Medulla oblongata (tissue), 1 donor: ENCODE measurements around the gene CAAP1.
"Not testable (repeated sequence)": the region's sequence is repeated elsewhere in the genome, so short reads cannot be mapped to it uniquely, and the experiment has no call there.

ENCODE experiments used
- DNase-seq: peaks from one replicate; pipeline ENCODE4 v3.0.0-alpha.2; 2015; ENCODE audit errors: extremely low spot score

Gene CAAP1

GRCh38 chr9:26892251-26893029 lies at the start of gene CAAP1:
CAAP1 (minus strand) TSS chr9:26892802; CDS start chr9:26892715, 87 bp downstream.
- DNase-seq, result peak; percentile 93

GRCh38 chr9:26940779-26941178 lies 48.2 kb upstream of the CAAP1 start:
- no peak for DNase-seq

- no peak for DNase-seq
Observed at GRCh38 chr9:26939955-26940711, 47.5 kb upstream of the CAAP1 start.

- DNase-seq, result no peak
Observed at GRCh38 chr9:26937816-26938371, 45.3 kb upstream of the CAAP1 start.

GRCh38 chr9:26935847-26936246 lies 43.2 kb upstream of the CAAP1 start:
- no peak for DNase-seq

GRCh38 chr9:26928902-26929495 lies 36.4 kb upstream of the CAAP1 start:
- DNase-seq, result no peak

GRCh38 chr9:26925609-26926008 lies 33.0 kb upstream of the CAAP1 start:
- no peak for DNase-seq

GRCh38 chr9:26919698-26920097 lies 27.1 kb upstream of the CAAP1 start:
- DNase-seq, result no peak

- no peak for DNase-seq
Observed at GRCh38 chr9:26913138-26913668, 20.6 kb upstream of the CAAP1 start.

GRCh38 chr9:26904671-26905070 lies 12.1 kb upstream of the CAAP1 start:
- DNase-seq, result no peak

- no peak for DNase-seq
Observed at GRCh38 chr9:26904070-26904469, 11.5 kb upstream of the CAAP1 start.

GRCh38 chr9:26893030-26893676 lies 551 bp upstream of the CAAP1 start:
- no peak for DNase-seq

- peak; percentile 25 for DNase-seq
Observed at GRCh38 chr9:26891726-26892125, 876 bp downstream of the CAAP1 start.

GRCh38 chr9:26888271-26888670 lies 4.3 kb downstream of the CAAP1 start:
- DNase-seq, result no peak

- no peak for DNase-seq
Observed at GRCh38 chr9:26882154-26882553, 10.4 kb downstream of the CAAP1 start.

GRCh38 chr9:26880262-26880661 lies 12.3 kb downstream of the CAAP1 start:
- no peak for DNase-seq

- not testable (repeated sequence) for DNase-seq
Observed at GRCh38 chr9:26875155-26875554, 17.4 kb downstream of the CAAP1 start.

- no peak for DNase-seq
Observed at GRCh38 chr9:26870292-26870691, 22.3 kb downstream of the CAAP1 start.

- peak; percentile 12 for DNase-seq
Observed at GRCh38 chr9:26863074-26863473, 29.5 kb downstream of the CAAP1 start.

- peak; percentile 53 for DNase-seq
Observed at GRCh38 chr9:26856413-26857032, 36.1 kb downstream of the CAAP1 start.

- no peak for DNase-seq
Observed at GRCh38 chr9:26850995-26851394, 41.6 kb downstream of the CAAP1 start.
